IMR-90 (cell line): ENCODE results near the gene PCDHGB3. TPM values are rescaled to one million over a fixed set of nuclear protein-coding genes. Genes with fewer than 3 reads are reported as not detected.

Source experiments
- ATAC-seq: fragments of 200-7000 bp; cut with Tn5 transposase; 2 replicates; pipeline ENCODE4 v1.9.1; 2020; ENCODE audit warnings: low read depth, mild to moderate bottlenecking, moderate library complexity
- BruUV-seq: library from RNA; stranded (reverse); fragments of 400-500 nt; replicated peaks from 2 replicates; lab custom pipeline; 2021; lab: Mats Ljungman, UMichigan
- CTCF ChIA-PET: fragments of 300-600 bp; formaldehyde crosslinking; extraction: SDS; loops from one replicate; lab custom pipeline; 2021; ENCODE audit warnings: antibody characterized with exemption; lab: Yijun Ruan, JAX
- POLR2A ChIA-PET: fragments of 300-600 bp; sonication (Branson Sonifier 250); formaldehyde crosslinking; loops from one replicate; lab custom pipeline; 2022; ENCODE audit warnings: antibody characterized with exemption; ENCODE audit not compliant: unreplicated experiment; lab: Charles Lee
- DNase-seq: peaks from one replicate; pipeline ENCODE4 v3.0.0; 2013
- H2AFZ ChIP-seq: replicated peaks from 2 replicates; pipeline ENCODE3; 2013; ENCODE audit warnings: low read length, mild to moderate bottlenecking; ENCODE audit not compliant: poor library complexity
- H2AK5ac ChIP-seq: 2 replicates; pipeline ENCODE4 v1.6.1; 2013; ENCODE audit warnings: low read depth, low read length, inconsistent platforms
- H2AK9ac ChIP-seq: replicated peaks from 2 replicates; pipeline ENCODE3; 2013; ENCODE audit warnings: mild to moderate bottlenecking, low read depth, low read length, moderate library complexity; ENCODE audit not compliant: poor library complexity
- H2BK120ac ChIP-seq: 2 replicates; pipeline ENCODE4 v1.6.1; 2013; ENCODE audit warnings: low read depth, low read length, inconsistent platforms
- H2BK15ac ChIP-seq: 3 replicates; pipeline ENCODE4 v1.6.1; 2013; ENCODE audit warnings: low read depth, low read length, inconsistent platforms
- H2BK20ac ChIP-seq: 2 replicates; pipeline ENCODE4 v1.6.1; 2013; ENCODE audit warnings: low read depth, mild to moderate bottlenecking, inconsistent platforms, low read length, moderate library complexity
- H2BK5ac ChIP-seq: 2 replicates; pipeline ENCODE4 v1.6.1; 2013; ENCODE audit warnings: mild to moderate bottlenecking, low read depth, low read length, inconsistent platforms; ENCODE audit not compliant: poor library complexity, severe bottlenecking
- H3K14ac ChIP-seq: replicated peaks from 2 replicates; pipeline ENCODE4 v1.6.1; 2013; ENCODE audit warnings: low read depth, low read length, inconsistent platforms
- H3K18ac ChIP-seq: 2 replicates; pipeline ENCODE4 v1.6.1; 2013; ENCODE audit warnings: low read depth, low read length, control low read depth
- H3K23ac ChIP-seq: 2 replicates; pipeline ENCODE4 v1.6.1; 2013; ENCODE audit warnings: low read depth, low read length, inconsistent platforms
- H3K27ac ChIP-seq: 2 replicates; pipeline ENCODE4 v1.5.1; 2013; ENCODE audit warnings: mild to moderate bottlenecking, control low read depth, low read length; ENCODE audit not compliant: insufficient read depth
- H3K27me3 ChIP-seq: 2 replicates; pipeline ENCODE4 v1.6.1; 2013; ENCODE audit warnings: low read length; ENCODE audit not compliant: control insufficient read depth, insufficient read depth
- H3K36me3 ChIP-seq: 2 replicates; pipeline ENCODE4 v1.6.1; 2013; ENCODE audit warnings: low read length, mixed read lengths; ENCODE audit not compliant: control insufficient read depth, insufficient read depth
- H3K4ac ChIP-seq: 2 replicates; pipeline ENCODE4 v1.6.1; 2013; ENCODE audit warnings: low read depth, low read length, inconsistent platforms
- H3K4me1 ChIP-seq: 2 replicates; pipeline ENCODE4 v1.6.1; 2013; ENCODE audit warnings: low read length, mixed read lengths; ENCODE audit not compliant: control insufficient read depth, insufficient read depth
- H3K4me2 ChIP-seq: 2 replicates; pipeline ENCODE4 v1.6.1; 2013; ENCODE audit warnings: low read depth, mild to moderate bottlenecking, control low read depth, low read length, moderate library complexity
- H3K4me3 ChIP-seq: 2 replicates; pipeline ENCODE4 v1.5.1; 2013; ENCODE audit warnings: low read depth, mild to moderate bottlenecking, control low read depth, low read length, moderate library complexity; ENCODE audit not compliant: insufficient read depth
- H3K56ac ChIP-seq: 2 replicates; pipeline ENCODE4 v1.6.1; 2013; ENCODE audit warnings: low read length, inconsistent platforms; ENCODE audit not compliant: insufficient read depth; ENCODE audit errors: extremely low read depth
- H3K79me1 ChIP-seq, 2 experiments: 2 replicates each; pipeline ENCODE4 v1.6.1; 2013; ENCODE audit warnings: low read length in 2 of 2, inconsistent platforms in 1 of 2, low read depth in 1 of 2
- H3K9ac ChIP-seq: 2 replicates; pipeline ENCODE4 v1.6.1; 2013; ENCODE audit warnings: low read depth, low read length, control low read depth
- H3K9me1 ChIP-seq: 2 replicates; pipeline ENCODE4 v1.6.1; 2013; ENCODE audit warnings: low read length, inconsistent platforms; ENCODE audit not compliant: insufficient read depth
- H3K9me3 ChIP-seq: 2 replicates; pipeline ENCODE4 v1.6.1; 2013; ENCODE audit warnings: low read length; ENCODE audit not compliant: control insufficient read depth, insufficient read depth
- H4K20me1 ChIP-seq: 2 replicates; pipeline ENCODE4 v1.6.1; 2013; ENCODE audit warnings: low read length, inconsistent platforms; ENCODE audit not compliant: insufficient read depth
- H4K5ac ChIP-seq: 2 replicates; pipeline ENCODE4 v1.6.1; 2013; ENCODE audit warnings: mild to moderate bottlenecking, low read depth, low read length, control low read depth
- H4K8ac ChIP-seq, 2 experiments: 2 replicates each; pipeline ENCODE4 v1.6.1; 2013; ENCODE audit warnings: low read depth in 2 of 2, low read length in 2 of 2, control low read depth in 1 of 2, inconsistent platforms in 1 of 2
- H4K91ac ChIP-seq: 2 replicates; pipeline ENCODE4 v1.6.1; 2013; ENCODE audit warnings: low read depth, low read length, inconsistent platforms; ENCODE audit not compliant: insufficient read depth
- BHLHE40 ChIP-seq: fragments of 150-350 bp; IDR thresholded peaks from 2 replicates; pipeline ENCODE4 v1.6.1; 2016; ENCODE audit warnings: mild to moderate bottlenecking, low read depth, low read length
- FOS ChIP-seq: fragments of 150-350 bp; IDR thresholded peaks from 2 replicates; pipeline ENCODE4 v1.6.1; 2016; ENCODE audit warnings: low read depth, low read length
- MAFK ChIP-seq: IDR thresholded peaks from 2 replicates; pipeline ENCODE4 v1.6.1; 2012; ENCODE audit warnings: low read depth, low read length, improper control_type of control experiment
- MAZ ChIP-seq: IDR thresholded peaks from 2 replicates; pipeline ENCODE4 v1.6.1; 2012; ENCODE audit warnings: low read depth, mild to moderate bottlenecking, low read length, improper control_type of control experiment, moderate library complexity, borderline replicate concordance
- NFE2L2 ChIP-seq: fragments of 150-350 bp; IDR thresholded peaks from 2 replicates; pipeline ENCODE4 v1.6.1; 2016; ENCODE audit warnings: low read depth, mild to moderate bottlenecking, low read length
- POLR2A ChIP-seq: IDR thresholded peaks from 2 replicates; pipeline ENCODE4 v1.6.1; 2012; ENCODE audit warnings: mild to moderate bottlenecking, low read depth, low read length
- whole genome bisulfite sequencing, 2 experiments: methylation state at CpG; one replicate each; pipeline versions ENCODE4 v1.1.5 to v1.1.7; 2013; ENCODE audit warnings: missing lambda C conversion rate in 2 of 2; ENCODE audit not compliant: insufficient read length in 1 of 2; ENCODE audit errors: extremely low coverage in 2 of 2; 5-methylcytosine and 5-hydroxymethylcytosine counted together
- dilution Hi-C: fragments of 300-500 bp; cut with HindIII; formaldehyde crosslinking; loops from one replicate; pipeline ENCODE4 v1.14.3; 2018; ENCODE audit warnings: low sequenced_read_pairs; ENCODE audit not compliant: unreplicated experiment
- in situ Hi-C: fragments of 300-500 bp; cut with MboI; formaldehyde crosslinking; loops from 3 replicates; pipeline ENCODE4 v1.14.3; 2019; ENCODE audit warnings: low sequenced_read_pairs, inconsistent platforms, mixed read lengths
- intact Hi-C: fragments of 100-400 bp; cut with micrococcal nuclease; formaldehyde crosslinking; loops from 2 replicates; pipeline ENCODE4 v1.10.0; 2022
- polyA plus RNA-seq, 3 experiments: library from polyadenylated mRNA; depleted of rRNA; stranded (reverse); fragments of >200 nt; gene quantifications; 2 replicates each; pipeline ENCODE4 v1.2.3, GENCODE V29; 2012; ENCODE audit warnings: low replicate concordance in 1 of 3
- total RNA-seq: library from RNA; depleted of rRNA; stranded (reverse); fragments of >200 nt; gene quantifications from 2 replicates; pipeline ENCODE4 v1.2.3, GENCODE V29; 2012
- TF ChIP-seq, protein P1 (sequence below): conservative IDR thresholded peaks from 2 replicates; pipeline ENCODE4 v1.5.1; 2012; ENCODE audit warnings: mild to moderate bottlenecking, low read depth, low read length, improper control_type of control experiment
- TF ChIP-seq, protein P2 (sequence below): fragments of 150-350 bp; IDR thresholded peaks from 2 replicates; pipeline ENCODE4 v1.6.1; 2017; ENCODE audit warnings: mild to moderate bottlenecking, antibody characterized with exemption, low read length, low read depth

PCDHGB3 gene
- total and polyA plus RNA-seq, 2 of the 4 experiments (the other 2 are of a cell fraction), result 3.4 to 5.9 TPM

DNA sequence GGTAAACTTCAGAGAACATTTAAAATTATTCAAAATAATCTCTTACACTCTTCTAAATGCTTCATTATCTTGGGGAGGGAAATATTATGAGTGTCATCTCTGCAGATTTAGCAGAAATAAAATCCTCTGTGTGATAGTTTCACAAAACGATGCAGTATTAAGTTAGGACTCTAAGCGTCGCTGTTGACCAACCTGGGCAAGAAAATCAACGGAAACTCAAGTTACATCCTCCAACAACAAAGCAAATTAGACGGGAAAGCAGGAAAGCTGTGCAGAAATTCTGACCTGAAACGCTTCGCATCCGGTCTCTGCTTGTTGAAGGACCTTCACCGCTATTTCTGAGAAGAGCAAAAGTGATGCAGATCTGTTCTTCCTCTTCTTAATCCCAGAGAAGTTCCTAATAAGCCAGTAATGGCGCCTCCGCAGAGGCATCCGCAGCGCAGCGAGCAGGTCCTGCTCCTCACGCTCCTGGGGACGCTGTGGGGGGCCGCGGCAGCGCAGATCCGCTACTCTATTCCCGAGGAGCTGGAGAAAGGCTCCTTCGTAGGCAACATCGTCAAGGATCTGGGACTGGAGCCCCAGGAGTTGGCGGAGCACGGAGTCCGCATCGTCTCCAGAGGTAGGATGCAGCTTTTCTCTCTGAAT is 3.8 kb downstream of the PCDHGB3 start, which contains the start of gene PCDHGA6 (continued):
- TF ChIP-seq FOS (no peak), POLR2A (no peak)

DNA sequence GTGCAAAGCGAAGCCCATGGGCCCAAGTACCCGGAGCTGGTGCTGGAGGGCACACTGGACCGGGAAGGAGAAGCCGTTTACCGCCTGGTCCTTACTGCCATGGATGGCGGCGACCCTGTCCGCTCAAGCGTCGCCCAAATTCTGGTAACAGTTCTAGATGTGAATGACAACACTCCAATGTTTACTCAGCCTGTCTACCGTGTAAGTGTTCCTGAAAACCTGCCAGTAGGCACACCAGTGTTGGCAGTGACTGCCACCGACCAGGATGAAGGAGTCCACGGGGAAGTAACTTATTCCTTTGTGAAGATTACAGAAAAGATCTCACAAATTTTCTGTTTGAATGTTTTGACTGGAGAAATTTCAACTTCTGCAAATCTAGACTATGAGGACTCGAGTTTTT is 4.6 kb downstream of the PCDHGB3 start:
- 0 out of 2 replicates have a peak overlapping the region, but pooled peaks have one; percentile 8 for H3K4me2 ChIP-seq
- ChIA-PET CTCF (interaction anchor here (0.8 to 1.3 kb wide), 3 partner anchors 16 to 186 kb away, joined by 3 to 7 read pairs (median 4); no protein-coding TSS in a partner anchor), POLR2A (no interaction called here)
- H3K9me3 ChIP-seq, result peaks cover 61% of the 10 kb centered on the region
- WGBS, 2 experiments, result 60% methylated on average over 8 of the region's 14 CpGs; no CpG with 5 or more reads in 1 of the 2 experiments
- intact Hi-C loops, result no loop called here
- no peak overlapping the region for H3K23ac ChIP-seq
- no peak overlapping the region for H3K4ac ChIP-seq
- DNase-seq (no peak), ATAC-seq (no peak)
- no peaks in the 10 kb centered on the region for H3K79me1 ChIP-seq
- no peak overlapping the region for H2BK20ac ChIP-seq
- no peaks in the 10 kb centered on the region for H3K4me1 ChIP-seq
- no peak overlapping the region for H3K4me3 ChIP-seq
- BruUV-seq, result no TSS peak
- no peak overlapping the region for H2BK120ac ChIP-seq
- peak overlapping the region; percentile 3 for H2AFZ ChIP-seq
- H2AK9ac ChIP-seq, result no peak overlapping the region
- no peaks in the 10 kb centered on the region for H4K20me1 ChIP-seq
- no peak overlapping the region for H4K5ac ChIP-seq
- no peaks in the 10 kb centered on the region for H3K9me1 ChIP-seq
- dilution Hi-C loops, result no loop called here
- in situ Hi-C loops, result no loop called here
- no peak overlapping the region for H2BK5ac ChIP-seq
- no peak overlapping the region for H3K9ac ChIP-seq
- no peak overlapping the region for H3K56ac ChIP-seq
- H3K27me3 ChIP-seq, result no peaks in the 10 kb centered on the region
- TF ChIP-seq MAZ, result no peak
- no peak for TF ChIP-seq NFE2L2
- TF ChIP-seq BHLHE40, result no peak
- TF ChIP-seq, protein P1, sequence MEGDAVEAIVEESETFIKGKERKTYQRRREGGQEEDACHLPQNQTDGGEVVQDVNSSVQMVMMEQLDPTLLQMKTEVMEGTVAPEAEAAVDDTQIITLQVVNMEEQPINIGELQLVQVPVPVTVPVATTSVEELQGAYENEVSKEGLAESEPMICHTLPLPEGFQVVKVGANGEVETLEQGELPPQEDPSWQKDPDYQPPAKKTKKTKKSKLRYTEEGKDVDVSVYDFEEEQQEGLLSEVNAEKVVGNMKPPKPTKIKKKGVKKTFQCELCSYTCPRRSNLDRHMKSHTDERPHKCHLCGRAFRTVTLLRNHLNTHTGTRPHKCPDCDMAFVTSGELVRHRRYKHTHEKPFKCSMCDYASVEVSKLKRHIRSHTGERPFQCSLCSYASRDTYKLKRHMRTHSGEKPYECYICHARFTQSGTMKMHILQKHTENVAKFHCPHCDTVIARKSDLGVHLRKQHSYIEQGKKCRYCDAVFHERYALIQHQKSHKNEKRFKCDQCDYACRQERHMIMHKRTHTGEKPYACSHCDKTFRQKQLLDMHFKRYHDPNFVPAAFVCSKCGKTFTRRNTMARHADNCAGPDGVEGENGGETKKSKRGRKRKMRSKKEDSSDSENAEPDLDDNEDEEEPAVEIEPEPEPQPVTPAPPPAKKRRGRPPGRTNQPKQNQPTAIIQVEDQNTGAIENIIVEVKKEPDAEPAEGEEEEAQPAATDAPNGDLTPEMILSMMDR, result no peak
- TF ChIP-seq, protein P2, sequence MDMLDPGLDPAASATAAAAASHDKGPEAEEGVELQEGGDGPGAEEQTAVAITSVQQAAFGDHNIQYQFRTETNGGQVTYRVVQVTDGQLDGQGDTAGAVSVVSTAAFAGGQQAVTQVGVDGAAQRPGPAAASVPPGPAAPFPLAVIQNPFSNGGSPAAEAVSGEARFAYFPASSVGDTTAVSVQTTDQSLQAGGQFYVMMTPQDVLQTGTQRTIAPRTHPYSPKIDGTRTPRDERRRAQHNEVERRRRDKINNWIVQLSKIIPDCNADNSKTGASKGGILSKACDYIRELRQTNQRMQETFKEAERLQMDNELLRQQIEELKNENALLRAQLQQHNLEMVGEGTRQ, result no peak
- no peak for TF ChIP-seq MAFK
- H3K27ac ChIP-seq, result no peak overlapping the region
- H4K8ac ChIP-seq, result no peak overlapping the region
- H4K91ac ChIP-seq, result no peak overlapping the region
- H3K18ac ChIP-seq, result no peak overlapping the region
- H2BK15ac ChIP-seq, result no peak overlapping the region
- no peak overlapping the region for H3K14ac ChIP-seq
- no peak overlapping the region for H2AK5ac ChIP-seq
- peaks cover 23% of the 10 kb centered on the region for H3K36me3 ChIP-seq
